ENCODE results near the gene PRSS16.
"Not testable (repeated sequence)": the region's sequence is repeated elsewhere in the genome, so short reads cannot be mapped to it uniquely, and the experiment has no call there.

GRCh38 chr6:27267003-27267402 is 19.5 kb downstream of the PRSS16 start:
- TF ChIP-seq, protein P1, sequence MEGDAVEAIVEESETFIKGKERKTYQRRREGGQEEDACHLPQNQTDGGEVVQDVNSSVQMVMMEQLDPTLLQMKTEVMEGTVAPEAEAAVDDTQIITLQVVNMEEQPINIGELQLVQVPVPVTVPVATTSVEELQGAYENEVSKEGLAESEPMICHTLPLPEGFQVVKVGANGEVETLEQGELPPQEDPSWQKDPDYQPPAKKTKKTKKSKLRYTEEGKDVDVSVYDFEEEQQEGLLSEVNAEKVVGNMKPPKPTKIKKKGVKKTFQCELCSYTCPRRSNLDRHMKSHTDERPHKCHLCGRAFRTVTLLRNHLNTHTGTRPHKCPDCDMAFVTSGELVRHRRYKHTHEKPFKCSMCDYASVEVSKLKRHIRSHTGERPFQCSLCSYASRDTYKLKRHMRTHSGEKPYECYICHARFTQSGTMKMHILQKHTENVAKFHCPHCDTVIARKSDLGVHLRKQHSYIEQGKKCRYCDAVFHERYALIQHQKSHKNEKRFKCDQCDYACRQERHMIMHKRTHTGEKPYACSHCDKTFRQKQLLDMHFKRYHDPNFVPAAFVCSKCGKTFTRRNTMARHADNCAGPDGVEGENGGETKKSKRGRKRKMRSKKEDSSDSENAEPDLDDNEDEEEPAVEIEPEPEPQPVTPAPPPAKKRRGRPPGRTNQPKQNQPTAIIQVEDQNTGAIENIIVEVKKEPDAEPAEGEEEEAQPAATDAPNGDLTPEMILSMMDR (IDR thresholded peaks at IDR 0.05 in 8 of 11, conservative IDR thresholded peaks at IDR 0.05 in 3 of 11): not testable (repeated sequence)
- not testable (repeated sequence) for TF ChIP-seq POLR2A, POLR2AphosphoS5 (IDR thresholded peaks at IDR 0.05)
